Stimulated activated CD4-positive, alpha-beta T cell treated with anti-CD3 and anti-CD28 coated beads, Interleukin-15, amount 100 ng/mL, for 24 hours (primary cell): ENCODE results near the gene EHBP1.
"Not testable (repeated sequence)": the region's sequence is repeated elsewhere in the genome, so short reads cannot be mapped to it uniquely, and the experiment has no call there.

Source experiments
- DNase-seq: peaks from one replicate; pipeline ENCODE4 v3.0.0-alpha.2; 2020

Gene EHBP1

GRCh38 chr2:62968668-62969067, 263.2 kb downstream of the EHBP1 start:
- no peak for DNase-seq

- DNase-seq, result no peak
Measured at GRCh38 chr2:62971936-62972335, 266.4 kb downstream of the EHBP1 start.

GRCh38 chr2:62972601-62973000, 267.1 kb downstream of the EHBP1 start:
- DNase-seq, result no peak

- no peak for DNase-seq
Measured at GRCh38 chr2:62974999-62975398, 269.5 kb downstream of the EHBP1 start.

GRCh38 chr2:62991605-62992004, 286.1 kb downstream of the EHBP1 start:
- DNase-seq, result no peak

GRCh38 chr2:62992561-62992960, 287.0 kb downstream of the EHBP1 start:
- DNase-seq, result no peak

- DNase-seq, result no peak
Measured at GRCh38 chr2:62994206-62994605, 288.7 kb downstream of the EHBP1 start.

GRCh38 chr2:62996534-62997186, 291.1 kb downstream of the EHBP1 start:
- no peak for DNase-seq

- DNase-seq, result no peak
Measured at GRCh38 chr2:62998949-62999348, 293.4 kb downstream of the EHBP1 start.

GRCh38 chr2:62999905-63000304, 294.4 kb downstream of the EHBP1 start:
- no peak for DNase-seq

GRCh38 chr2:63000801-63001200, 295.3 kb downstream of the EHBP1 start:
- DNase-seq, result no peak

GRCh38 chr2:63001576-63001975, 296.1 kb downstream of the EHBP1 start:
- no peak for DNase-seq

GRCh38 chr2:63003351-63003750, 297.8 kb downstream of the EHBP1 start:
- DNase-seq, result no peak

GRCh38 chr2:63007813-63008458, 302.4 kb downstream of the EHBP1 start:
- DNase-seq, result no peak

- DNase-seq, result no peak
Measured at GRCh38 chr2:63008838-63009237, 303.3 kb downstream of the EHBP1 start.

- no peak for DNase-seq
Measured at GRCh38 chr2:63009490-63009889, 304.0 kb downstream of the EHBP1 start.

- no peak for DNase-seq
Measured at GRCh38 chr2:63012541-63012940, 307.0 kb downstream of the EHBP1 start.

- no peak for DNase-seq
Measured at GRCh38 chr2:63013438-63013837, 307.9 kb downstream of the EHBP1 start.

GRCh38 chr2:63015389-63015788, 309.9 kb downstream of the EHBP1 start:
- DNase-seq, result no peak

GRCh38 chr2:63018439-63018838, 312.9 kb downstream of the EHBP1 start:
- no peak for DNase-seq

- DNase-seq, result not testable (repeated sequence)
Measured at GRCh38 chr2:63019686-63020085, 314.2 kb downstream of the EHBP1 start.

GRCh38 chr2:63023444-63023843, 317.9 kb downstream of the EHBP1 start:
- no peak for DNase-seq

- DNase-seq, result no peak
Measured at GRCh38 chr2:63027220-63027619, 321.7 kb downstream of the EHBP1 start.

- DNase-seq, result no peak
Measured at GRCh38 chr2:63029058-63029457, 323.5 kb downstream of the EHBP1 start.

- no peak for DNase-seq
Measured at GRCh38 chr2:63034526-63034925, 329.0 kb downstream of the EHBP1 start.
